DMS114 treated with DMSO at 0.1 percent for 48 hours (cell line): ENCODE data around the gene CD37.
"Not testable (repeated sequence)": the region's sequence is repeated elsewhere in the genome, so short reads cannot be mapped to it uniquely, and the experiment has no call there.

Experiments used
- DNase-seq: peaks from one replicate; lab custom pipeline; 2025; ENCODE audit not compliant: unreplicated experiment; lab: John Stamatoyannopoulos, UW

The CD37 gene

DNA sequence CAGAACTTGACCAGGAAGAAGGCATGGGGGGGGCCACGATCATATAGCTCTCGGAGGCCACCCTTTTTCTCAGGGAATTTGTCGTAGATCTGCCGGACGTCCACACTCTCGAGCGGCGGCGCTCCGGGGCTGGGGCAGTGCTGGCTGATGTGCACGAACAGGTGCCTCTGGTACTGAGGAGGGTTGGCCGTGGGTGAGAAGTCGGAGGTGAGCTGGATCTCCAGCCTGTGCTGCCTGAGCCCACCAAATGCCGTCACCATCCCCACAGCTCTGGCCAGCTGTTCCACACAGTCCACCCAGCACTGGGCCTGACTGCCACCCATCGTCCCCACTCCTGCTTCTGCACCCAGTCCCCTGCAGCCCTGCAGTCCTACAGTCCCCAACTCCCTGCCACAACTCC is 12.0 kb downstream of the CD37 start:
- DNase-seq, result no peak

- peak; percentile 38 for DNase-seq
These were observed 12.6 kb downstream of the CD37 start for GRCh38 chr19:49347835-49348234.

DNA sequence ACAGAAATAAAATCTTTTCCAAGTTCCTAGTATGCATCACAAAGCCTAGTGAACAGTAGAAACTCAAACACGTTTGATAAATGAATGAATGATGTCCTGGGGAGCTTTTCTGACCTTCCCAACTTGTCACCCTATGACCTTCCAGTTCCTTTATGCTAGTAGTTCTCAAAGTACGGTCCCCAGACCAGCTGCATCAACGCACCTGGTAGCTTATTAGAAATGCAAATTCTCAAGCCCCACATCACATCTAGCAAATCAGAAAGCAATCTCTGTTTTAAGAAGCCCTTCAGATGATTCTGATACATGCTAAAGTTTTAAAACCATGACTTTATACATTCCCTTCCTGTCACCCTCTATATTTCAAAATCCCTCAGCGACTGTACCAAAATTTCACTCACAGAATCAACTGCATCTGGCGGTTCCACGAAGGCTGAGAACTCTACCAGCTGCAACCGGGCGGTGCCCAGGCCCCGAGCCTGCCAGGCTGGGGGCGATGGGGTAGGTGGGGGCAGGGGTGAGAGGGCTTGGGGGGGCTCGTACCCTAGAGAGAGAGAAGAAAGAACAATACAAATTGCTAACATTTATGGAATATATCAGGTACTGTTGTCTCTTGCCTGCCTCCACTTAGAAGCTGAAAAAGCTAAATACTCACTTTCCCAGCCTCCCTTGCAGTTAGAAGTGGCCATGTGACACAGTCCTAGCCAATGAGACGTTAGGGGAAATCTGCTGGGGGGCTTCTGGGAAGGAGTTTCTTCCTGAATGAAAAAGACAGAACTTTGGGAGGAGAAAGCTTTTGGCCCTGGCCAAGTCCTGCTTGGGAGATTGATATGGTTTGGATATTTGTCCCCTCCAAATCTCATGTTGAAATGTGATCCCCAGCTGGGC is 13.3 kb downstream of the CD37 start:
- DNase-seq, result no peak

GRCh38 chr19:49349567-49349966 is 14.4 kb downstream of the CD37 start:
- no peak for DNase-seq

DNA sequence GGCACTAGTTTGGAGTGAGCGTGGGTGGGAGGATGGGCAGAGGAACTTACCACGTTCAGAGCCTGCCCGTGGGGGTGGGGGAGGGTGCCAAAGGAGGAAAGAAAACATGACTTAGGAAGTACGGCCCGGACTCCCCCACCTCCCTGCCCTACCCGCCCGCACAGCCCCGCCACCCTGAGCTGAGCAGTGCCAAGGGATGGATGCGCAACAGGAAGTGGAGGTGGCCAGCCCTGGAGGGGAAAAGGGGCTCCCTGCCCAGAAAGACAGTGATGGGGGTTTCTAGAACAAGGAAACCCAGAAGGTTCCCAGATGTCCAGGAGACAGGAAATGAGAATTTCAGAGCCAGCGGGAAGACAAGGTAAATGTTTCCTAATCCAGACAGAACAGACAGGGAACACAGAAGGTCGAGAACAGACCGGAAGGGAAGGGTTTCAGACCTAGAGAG is 20.7 kb downstream of the CD37 start:
- DNase-seq, result no peak

- DNase-seq, result no peak
These were observed 21.2 kb downstream of the CD37 start for GRCh38 chr19:49356382-49356781.

DNA sequence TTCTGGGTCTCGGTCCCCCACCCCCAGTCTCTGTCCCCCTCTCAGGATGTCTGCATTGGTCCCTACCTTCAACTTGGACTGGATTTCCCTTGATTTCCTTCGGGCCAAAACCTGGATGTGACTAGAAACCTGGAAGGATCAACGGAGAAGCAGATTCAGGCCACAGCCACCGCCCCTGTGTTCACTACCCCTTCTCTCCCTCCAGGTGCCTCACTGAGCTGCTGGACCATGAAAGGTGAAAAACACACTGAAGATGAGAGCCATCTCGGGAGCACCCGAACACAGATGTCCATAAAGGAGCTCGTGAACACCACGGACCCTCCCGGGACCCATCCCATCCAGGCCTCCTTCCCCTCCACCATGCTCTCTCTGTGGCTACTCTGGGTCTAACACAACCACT is 22.0 kb downstream of the CD37 start:
- no peak for DNase-seq

DNA sequence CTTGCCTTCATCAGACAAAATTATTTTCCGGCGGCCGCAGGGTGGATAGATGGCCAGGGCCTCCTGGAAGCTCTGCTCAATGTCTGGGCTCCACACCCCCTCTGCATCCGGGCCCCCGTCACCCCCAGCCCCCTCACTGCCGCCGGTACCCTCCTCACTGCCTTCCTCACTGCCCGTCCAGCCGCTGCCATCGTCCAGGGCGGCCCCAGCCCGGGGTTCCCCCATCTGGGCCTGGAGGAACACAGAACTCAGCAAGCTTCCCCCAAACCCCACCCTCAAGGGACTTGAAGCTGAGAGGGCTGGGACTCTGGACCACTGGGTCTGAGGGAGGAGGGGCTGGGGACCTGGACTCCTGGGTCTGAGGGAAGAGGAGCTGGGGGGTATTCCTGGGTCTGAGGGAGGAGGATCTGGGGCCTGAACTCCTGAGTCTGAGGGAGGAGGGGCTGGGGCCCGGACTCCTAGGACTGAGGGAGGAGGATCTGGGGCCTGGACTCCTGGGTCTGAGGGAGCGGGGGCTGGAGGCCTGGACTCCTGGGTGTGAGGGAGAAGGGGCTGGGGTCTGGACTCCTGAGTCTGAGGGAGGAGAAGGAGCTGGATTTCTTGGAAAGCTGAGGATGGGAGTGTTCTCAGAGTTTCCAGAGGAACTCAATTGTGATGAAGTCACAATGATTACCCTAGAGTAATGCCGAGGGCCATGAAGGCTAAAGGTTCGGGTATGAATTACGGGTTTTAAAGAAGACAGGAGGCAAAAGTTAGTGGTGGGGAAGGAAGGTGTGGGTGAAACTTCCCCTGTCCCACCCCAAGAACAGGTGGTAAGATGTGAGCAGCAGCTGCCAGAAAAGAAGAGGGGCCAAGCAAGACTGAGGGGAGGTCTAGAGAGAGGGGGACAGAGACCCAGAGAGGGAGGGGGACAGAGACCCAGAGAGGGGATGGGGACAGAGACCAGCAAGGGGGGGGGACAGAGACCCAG is 24.9 kb downstream of the CD37 start:
- DNase-seq, result no peak

GRCh38 chr19:49361438-49362047 is 26.3 kb downstream of the CD37 start:
- peak; percentile 9 for DNase-seq

DNA sequence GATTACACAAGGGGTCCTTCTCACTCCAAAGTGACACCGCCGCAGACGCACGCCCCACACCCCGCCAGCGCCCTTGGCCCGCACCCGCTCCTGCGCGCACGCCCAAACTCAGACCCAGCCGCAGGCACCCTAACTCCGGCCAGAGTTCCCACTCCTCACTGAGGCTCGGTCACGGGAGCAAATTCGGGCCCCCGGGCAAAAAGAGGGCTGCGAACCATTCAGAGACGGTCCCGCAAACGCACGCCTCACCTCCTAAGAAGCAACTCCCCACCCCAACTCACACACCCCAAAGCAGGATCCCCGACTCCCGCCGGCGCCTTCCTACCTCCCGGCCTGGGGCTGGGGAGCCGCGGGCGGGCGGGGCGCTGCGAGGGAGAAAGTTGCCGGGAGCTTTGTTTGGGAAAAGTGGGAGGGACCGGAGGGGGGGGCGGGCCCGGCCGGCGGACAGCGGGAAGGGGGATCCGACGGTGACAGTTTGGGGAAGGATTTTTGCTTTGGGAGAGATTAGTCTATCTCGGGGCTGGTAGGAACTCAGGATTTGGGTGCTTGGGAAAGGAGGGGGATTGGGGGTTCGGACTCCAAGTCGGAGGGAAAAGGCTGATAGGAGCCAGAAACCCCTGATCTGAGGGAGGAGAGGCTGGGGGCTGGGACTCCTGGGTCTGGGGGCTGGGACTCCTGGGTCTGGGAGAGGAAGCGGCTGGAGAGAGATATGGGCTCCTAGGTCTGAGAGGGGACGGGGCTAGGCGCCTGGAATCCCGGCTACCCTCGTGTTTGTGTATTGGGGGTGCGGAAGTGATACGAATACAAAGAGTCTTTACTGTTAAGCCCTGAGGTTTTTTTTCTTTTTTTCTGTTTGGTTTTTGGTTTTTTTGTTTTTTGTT is 27.1 kb downstream of the CD37 start, which contains the start of gene TEAD2:
TEAD2 (minus strand) TSS at position 369 of the 881 bp plus-strand sequence. CDS start 2,341 bp downstream, outside the sequence.
- DNase-seq, result peak; percentile 9

- no peak for DNase-seq
These were observed 27.7 kb downstream of the CD37 start for GRCh38 chr19:49362929-49363267.

GRCh38 chr19:49363268-49364082 is 28.3 kb downstream of the CD37 start, which contains the start of gene DKKL1:
TSS of gene DKKL1 (plus strand) at chr19:49363877. CDS start at chr19:49363999, 122 bp downstream.
- DNase-seq, result peak; percentile 89

DNA sequence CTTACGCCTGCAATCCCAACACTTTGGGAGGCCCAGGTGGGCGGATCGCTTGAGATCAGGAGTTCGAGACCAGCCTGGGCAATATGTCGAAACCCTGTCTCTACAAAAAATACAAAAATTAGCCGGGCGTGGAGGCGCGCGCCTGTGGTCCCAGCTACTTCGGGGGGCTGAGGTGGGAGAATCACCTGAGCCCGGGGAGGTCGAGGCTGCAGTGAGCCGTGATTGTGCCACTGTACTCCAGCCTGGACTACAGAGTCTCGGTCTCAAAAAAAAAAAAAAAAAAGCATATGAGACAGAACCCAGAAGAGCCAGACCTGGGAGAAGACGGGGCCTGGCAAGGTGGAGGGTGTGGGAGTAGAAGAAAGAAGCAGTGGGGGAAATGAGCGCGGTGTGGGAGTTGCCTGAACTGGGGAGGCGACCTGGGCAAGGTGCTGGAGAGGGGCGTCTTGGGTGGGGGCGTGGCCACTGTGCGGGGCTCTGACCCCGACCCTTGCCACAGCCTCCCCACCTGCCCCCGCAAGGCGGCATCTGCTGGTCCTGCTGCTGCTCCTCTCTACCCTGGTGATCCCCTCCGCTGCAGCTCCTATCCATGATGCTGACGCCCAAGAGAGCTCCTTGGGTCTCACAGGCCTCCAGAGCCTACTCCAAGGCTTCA is 29.0 kb downstream of the CD37 start:
- DNase-seq, result no peak

DNA sequence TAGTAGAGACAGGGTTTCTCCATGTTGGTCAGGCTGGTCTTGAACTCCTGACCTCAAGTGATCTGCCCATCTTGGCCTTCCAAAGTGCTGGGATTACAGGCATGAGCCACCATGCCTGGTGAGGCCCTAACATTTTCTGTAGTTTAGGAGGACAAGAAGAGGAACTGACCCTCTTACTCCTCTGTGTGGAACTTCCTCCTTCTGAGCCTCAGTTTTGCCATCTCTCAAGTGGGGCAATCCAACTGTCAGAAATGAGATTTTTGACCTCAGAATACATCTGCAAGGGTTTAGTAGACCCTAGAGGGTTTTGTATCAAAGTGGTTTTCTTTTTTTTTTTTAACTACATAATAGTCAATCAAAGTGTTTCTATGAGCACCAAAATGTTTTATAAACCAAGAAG is 30.9 kb downstream of the CD37 start:
- no peak for DNase-seq

DNA sequence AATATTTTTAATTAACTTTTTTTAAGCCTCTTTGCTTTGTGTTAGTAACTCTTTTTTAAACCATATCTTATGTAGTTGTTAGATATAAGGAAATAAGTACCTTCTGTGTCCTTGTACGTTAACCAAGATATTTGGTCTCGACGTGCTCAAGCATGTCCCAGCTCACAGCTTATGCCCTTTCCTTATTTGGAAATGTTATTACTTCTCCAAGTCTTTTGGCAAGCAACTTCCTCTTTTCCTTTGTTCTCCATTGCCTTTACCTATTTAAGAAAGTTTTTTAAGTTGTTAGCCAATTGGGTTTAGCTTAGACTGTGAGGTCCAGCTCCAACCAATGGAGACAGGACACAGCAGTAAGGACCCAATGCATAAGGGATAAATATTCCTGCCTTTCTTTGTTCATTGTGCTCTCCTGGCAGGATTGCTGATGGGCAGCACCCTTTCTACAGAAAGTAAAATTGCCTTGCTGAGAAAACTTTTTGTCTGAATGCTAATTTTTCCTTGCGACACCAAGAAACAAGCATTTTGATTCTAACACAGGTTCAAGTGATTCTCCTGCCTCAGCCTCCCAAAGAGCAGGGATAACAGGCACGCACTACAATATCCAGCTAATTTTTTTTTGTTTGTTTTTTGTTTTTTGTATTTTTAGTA is 33.6 kb downstream of the CD37 start:
- DNase-seq, result no peak

DNA sequence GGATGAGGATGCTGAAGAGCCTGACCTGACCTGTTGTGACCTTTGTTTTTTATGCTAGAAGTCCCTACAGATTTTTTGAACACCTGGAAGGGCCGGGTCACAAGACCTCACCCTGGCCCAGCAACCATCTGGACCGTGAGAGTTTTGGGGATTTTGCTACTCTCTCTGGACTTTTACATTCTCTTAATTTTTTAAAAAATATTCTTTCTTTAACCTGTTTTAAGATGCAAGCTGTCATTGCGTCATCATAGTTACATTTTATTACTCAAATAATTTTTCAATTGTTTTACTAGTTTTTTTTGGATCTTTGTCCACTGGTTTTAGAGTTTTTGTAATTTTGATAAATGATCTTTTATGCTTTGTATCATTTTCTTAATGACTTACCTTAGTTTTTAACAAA is 36.0 kb downstream of the CD37 start:
- no peak for DNase-seq

DNA sequence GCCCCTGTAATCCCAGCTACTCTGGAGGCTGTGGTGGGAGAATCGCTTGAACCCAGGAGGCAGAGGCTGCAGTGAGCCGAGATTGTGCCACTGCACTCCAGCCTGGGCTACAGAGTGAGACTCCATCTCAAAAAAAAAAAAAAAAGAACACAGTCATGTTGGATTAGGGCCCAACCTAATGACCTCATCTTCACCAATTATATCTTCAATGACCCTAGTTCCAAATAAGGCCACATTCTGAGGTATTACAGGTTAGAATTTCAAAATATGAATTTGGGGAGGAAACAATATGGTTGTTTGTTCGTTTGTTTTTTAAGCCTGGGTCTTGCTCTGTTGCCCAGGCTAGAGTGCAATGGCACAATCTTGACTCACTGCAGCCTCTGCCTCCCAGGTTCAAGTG is 38.0 kb downstream of the CD37 start:
- not testable (repeated sequence) for DNase-seq

GRCh38 chr19:49374665-49375434 is 39.6 kb downstream of the CD37 start:
- DNase-seq, result no peak
